ENCODE measurements around the gene PKN3.

DNA sequence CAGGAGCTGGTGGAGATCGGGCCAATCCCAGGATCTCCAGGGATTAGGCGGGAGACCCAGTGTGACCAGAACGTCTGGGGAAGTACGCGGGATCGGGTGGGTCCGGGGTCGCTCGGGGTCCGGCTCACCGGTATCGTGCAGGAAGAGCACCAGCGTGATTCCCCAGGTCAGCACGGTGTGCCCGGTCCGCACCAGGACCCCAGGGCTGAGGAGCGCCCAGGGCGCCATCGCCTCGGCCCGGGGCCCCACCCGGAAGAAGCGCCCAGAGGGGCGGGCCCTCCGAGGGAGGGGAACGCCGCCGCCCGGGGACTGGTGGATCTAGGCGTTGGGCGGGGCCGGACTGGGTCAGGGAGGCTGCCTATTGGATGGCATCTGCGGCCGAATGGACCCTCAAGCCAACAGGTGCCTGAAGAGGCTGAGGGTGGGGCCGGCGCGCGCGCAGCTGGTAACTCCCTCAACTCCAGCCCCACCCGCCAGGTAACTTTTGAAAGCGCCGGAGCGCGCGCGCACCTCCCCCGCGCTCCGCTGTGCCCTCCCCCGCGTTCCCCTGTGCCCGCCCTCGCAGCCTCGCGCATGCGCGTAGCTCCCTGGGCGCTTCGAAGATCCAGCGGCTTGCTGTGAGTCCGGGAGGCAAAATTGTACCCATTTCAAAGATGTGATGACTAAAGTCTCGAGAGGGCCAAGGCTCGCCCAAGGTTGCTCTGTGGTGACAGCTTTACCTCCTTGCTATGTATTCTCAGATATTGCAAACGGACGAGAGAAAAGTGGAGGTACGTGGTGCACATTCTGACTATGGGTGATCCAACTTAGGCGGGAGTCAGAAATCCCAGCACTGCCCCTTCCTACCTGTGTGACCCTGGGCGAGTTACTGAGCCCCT, 21.8 kb downstream of the PKN3 start, which contains the start of gene ZDHHC12:
- TF ChIP-seq, protein P1, sequence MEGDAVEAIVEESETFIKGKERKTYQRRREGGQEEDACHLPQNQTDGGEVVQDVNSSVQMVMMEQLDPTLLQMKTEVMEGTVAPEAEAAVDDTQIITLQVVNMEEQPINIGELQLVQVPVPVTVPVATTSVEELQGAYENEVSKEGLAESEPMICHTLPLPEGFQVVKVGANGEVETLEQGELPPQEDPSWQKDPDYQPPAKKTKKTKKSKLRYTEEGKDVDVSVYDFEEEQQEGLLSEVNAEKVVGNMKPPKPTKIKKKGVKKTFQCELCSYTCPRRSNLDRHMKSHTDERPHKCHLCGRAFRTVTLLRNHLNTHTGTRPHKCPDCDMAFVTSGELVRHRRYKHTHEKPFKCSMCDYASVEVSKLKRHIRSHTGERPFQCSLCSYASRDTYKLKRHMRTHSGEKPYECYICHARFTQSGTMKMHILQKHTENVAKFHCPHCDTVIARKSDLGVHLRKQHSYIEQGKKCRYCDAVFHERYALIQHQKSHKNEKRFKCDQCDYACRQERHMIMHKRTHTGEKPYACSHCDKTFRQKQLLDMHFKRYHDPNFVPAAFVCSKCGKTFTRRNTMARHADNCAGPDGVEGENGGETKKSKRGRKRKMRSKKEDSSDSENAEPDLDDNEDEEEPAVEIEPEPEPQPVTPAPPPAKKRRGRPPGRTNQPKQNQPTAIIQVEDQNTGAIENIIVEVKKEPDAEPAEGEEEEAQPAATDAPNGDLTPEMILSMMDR (IDR thresholded peaks at IDR 0.05) = no peak
- TF ChIP-seq EZH2 (IDR thresholded peaks at IDR 0.05; ENCODE audit: borderline replicate concordance, insufficient read depth, low read depth, low read length, poor library complexity, severe bottlenecking) = no peak
